H1 (cell line): Measurements from ENCODE around the gene CFAP221. TPM values are rescaled to one million over a fixed set of nuclear protein-coding genes. Genes with fewer than 3 reads are reported as not detected.

Experiments
- BACH1 ChIP-seq: IDR thresholded peaks from 2 replicates; pipeline ENCODE4 v1.6.1; 2012; ENCODE audit warnings: low read length, improper control_type of control experiment
- CBX5 ChIP-seq: fragments of 300-800, 300-1000 bp; sonication (generic); IDR thresholded peaks from 2 replicates; pipeline ENCODE4 v1.7.1; 2016; ENCODE audit warnings: antibody characterized with exemption, low read length, low read depth
- CHD1 ChIP-seq: IDR thresholded peaks from 2 replicates; pipeline ENCODE4 v1.6.1; 2012; ENCODE audit warnings: low read depth, low read length, improper control_type of control experiment
- FOSL1 ChIP-seq: IDR thresholded peaks from 2 replicates; pipeline ENCODE4 v1.6.1; 2011; ENCODE audit warnings: mild to moderate bottlenecking, low read depth, low read length, moderate library complexity; ENCODE audit not compliant: insufficient read depth
- RBBP5 ChIP-seq: IDR thresholded peaks from 2 replicates; pipeline ENCODE4 v1.7.1; 2012; ENCODE audit warnings: low read depth, mild to moderate bottlenecking, inconsistent platforms, low read length, moderate library complexity, borderline replicate concordance
- RXRA ChIP-seq: IDR thresholded peaks from 2 replicates; pipeline ENCODE4 v1.6.1; 2011; ENCODE audit warnings: low read depth, mild to moderate bottlenecking, low read length, moderate library complexity; ENCODE audit not compliant: insufficient read depth
- SAP30 ChIP-seq: fragments of 300-600 bp; sonication (generic); IDR thresholded peaks from 2 replicates; pipeline ENCODE4 v1.7.1; 2012; ENCODE audit warnings: low read length, moderate library complexity, mild to moderate bottlenecking, inconsistent platforms; ENCODE audit not compliant: insufficient read depth, insufficient replicate concordance
- polyA plus RNA-seq, 7 experiments: library from polyadenylated mRNA; depleted of rRNA in 3 of 7; stranded (reverse) in 5 of 7; unstranded in 2 of 7; fragments of >200 nt in 5 of 7; fragments of 200-250 nt in 2 of 7; gene quantifications; 1 replicate in 5 of 7; 2 replicates in 1 of 7; 4 replicates in 1 of 7; pipeline versions ENCODE4 v1.2.1 to v1.2.3, GENCODE V29; 2011 to 2013; ENCODE audit warnings: missing spikeins in 2 of 7, mixed read lengths in 2 of 7
- total RNA-seq: library from RNA; stranded (reverse); fragmentation: NEBNext Ultra II Directional; extraction: Animal tissue kit (Norgen Biotek cat#: 25700); gene quantifications from 2 replicates; pipeline ENCODE4 v1.2.1, GENCODE V29; 2021

Gene CFAP221
- total and polyA plus RNA-seq, 2 of the 8 experiments (the other 6 are each of a cell fraction or from before 2014, with no cell fraction given) = 0.14 to 0.71 TPM

DNA sequence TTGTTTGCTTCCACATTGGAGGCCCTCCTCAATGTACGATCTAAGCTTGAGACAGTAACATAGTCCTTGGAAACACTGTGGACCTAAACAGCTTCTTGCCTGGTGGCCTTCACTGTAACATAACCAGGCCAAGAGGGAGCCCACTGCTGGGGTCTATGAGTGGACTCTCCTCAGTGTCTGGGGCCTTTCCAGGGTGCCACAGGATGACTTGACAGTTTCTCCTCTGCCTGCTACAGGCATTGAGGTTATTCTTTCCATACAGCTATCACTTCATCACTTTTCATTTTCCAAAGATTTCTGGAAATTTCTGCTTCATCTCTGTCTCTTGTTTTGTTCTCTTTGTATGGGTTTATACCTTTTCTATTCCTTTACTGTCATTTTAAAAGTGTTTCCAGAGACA lies 31.3 kb upstream of the CFAP221 start (continued):
- TF ChIP-seq CBX5 = no peak
- no peak for TF ChIP-seq RBBP5
- no peak for TF ChIP-seq CHD1
- no peak for TF ChIP-seq BACH1
- no peak for TF ChIP-seq FOSL1
- TF ChIP-seq RXRA = no peak
- no peak for TF ChIP-seq SAP30
